ENCODE data around the gene TUBAL3.
"Not testable (repeated sequence)": the region's sequence is repeated elsewhere in the genome, so short reads cannot be mapped to it uniquely, and the experiment has no call there.

Gene TUBAL3

DNA sequence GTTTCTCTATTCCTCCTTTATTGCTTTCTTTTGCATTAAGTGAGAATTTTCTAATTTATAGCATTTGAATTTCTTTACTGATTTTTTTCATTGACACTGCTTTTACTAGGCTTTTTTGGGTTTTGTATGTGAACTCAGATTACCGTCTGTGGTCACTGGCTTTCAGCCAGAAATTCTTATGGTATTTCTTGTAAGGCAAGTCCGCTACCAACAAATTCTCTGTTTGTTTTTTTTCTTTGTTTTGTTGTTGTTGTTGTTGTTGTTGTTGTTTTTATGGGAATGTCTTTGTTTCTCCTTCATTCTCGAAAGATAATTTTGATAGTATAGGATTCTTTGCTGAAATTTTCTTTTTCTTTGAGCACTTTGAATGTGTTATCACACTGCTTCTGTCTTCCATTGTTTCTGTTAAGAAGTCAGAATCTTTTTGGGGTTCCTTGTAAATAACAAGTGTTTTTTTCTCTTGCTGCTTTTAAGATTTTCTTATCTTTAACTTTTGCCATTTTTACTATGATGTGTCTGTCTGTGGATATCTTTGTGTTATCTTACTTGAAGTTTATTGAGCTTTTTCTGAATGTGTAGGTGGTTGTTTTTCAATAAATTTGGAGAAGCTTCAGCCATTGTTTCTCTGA is 15.0 kb upstream of the TUBAL3 start:
- no peak for DNase-seq

- DNase-seq = no peak
Observed at GRCh38 chr10:5418584-5418983, 14.0 kb upstream of the TUBAL3 start.

- peak; percentile 9 to 49 for DNase-seq
Observed at GRCh38 chr10:5416981-5417380, 12.4 kb upstream of the TUBAL3 start.

DNA sequence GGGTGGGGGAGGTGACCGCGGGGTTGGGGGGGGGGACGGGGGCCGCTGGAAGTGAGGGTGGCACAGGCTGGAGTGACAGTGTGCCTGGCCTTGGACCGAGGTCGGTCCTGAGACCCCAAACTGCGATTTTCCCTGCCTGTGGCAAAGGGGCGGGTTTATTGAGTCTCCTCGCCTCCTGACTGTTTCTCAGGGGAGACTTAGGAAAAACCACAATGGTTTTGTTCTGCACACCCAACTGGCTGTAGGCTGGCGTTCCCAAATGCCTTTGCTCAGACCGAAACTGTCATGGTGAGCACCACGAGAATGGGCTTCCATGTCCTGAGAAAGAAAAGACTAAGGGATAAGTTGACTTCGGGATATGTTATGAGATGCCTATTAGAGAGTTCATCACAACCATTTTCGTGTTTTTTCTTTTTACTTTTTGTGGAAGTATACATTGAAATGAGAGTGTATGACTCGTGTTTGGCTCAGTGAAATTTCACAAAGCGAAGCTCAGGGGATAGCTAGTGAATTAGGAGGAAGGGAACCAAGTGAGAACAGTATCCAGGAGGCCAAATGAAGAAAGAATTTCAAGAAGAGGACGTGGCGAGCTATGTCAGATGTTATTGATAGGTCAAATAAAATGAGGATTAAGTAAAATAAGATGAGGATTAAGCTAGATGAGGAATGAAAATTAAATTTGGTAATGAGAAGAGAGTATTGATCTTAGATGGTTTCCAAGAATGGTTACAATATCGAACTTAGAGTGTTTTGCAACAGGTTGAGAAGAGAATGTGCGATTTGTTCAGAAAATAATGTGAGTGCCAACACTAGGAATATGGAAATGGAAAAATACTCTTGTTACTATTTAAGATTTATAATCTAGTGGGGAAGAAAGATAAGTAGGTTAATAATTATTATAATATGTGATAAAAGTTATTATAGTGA is 8.6 kb upstream of the TUBAL3 start:
- no peak for DNase-seq

DNA sequence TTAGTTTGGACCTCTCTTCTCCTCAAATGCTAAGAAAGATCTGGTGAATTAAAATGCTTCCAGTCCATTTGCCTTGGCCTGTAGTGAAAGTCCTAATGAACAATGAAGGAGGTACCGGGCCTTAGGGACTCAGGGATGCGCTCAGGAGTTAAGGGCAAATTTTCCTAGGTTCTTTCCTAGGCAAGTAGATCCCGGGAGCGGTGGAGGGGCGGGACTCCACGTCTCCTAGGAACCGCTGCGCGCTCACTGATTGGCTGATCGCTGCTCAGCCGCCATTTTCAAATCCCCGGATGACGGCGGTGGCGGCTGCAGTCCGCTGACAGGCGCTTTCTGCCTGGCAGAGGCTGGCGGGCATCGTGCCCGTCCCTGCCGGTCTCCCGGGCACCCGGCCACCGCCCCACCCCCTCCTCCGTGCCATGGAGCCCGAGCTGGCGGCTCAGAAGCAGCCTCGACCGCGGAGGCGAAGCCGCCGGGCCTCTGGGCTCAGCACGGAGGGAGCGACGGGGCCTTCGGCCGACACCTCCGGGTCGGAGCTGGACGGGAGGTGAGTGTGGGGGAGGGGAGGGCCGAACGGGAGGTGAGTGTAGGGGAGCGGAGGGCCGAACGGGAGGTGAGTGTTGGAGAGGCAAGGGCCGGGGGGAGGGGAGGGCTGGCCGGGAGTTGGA is 7.8 kb upstream of the TUBAL3 start, which contains the start of gene NET1:
NET1 (plus strand) TSS at position 281 of the 665 bp plus-strand sequence; CDS start at position 417, 136 bp downstream.
- DNase-seq = peak; percentile 46 to 73

GRCh38 chr10:5411941-5412276 is 7.3 kb upstream of the TUBAL3 start:
- no peak for DNase-seq

GRCh38 chr10:5410787-5411186 is 6.2 kb upstream of the TUBAL3 start:
- not testable (repeated sequence) for DNase-seq

- no peak for DNase-seq
Observed at GRCh38 chr10:5406918-5407317, 2.3 kb upstream of the TUBAL3 start.

DNA sequence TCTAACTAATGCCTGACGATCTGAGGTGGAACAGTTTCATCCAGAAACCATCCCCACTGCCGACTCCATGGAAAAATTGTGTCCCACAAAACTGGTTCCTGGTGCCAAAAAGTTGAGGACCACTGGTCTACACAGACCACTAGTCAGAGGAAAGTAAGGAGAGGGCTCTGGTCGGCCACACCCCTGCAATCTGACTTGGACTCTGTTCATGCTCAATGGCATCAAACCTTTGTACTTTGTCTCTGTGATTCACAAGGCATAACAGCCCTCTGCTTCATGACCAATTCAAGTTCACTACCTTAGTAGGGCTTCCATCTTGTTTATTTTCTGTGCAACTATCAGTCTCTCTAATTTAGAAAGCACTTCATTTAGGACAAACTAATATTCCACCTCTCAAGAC is 1.8 kb downstream of the TUBAL3 start:
- no peak for DNase-seq

- DNase-seq = no peak
Observed at GRCh38 chr10:5400468-5401240, 4.0 kb downstream of the TUBAL3 start.

GRCh38 chr10:5399332-5399731 is 5.3 kb downstream of the TUBAL3 start:
- no peak for DNase-seq

GRCh38 chr10:5396556-5397300 is 7.9 kb downstream of the TUBAL3 start:
- no peak for DNase-seq

- DNase-seq = no peak
Observed at GRCh38 chr10:5395168-5395567, 9.5 kb downstream of the TUBAL3 start.

DNA sequence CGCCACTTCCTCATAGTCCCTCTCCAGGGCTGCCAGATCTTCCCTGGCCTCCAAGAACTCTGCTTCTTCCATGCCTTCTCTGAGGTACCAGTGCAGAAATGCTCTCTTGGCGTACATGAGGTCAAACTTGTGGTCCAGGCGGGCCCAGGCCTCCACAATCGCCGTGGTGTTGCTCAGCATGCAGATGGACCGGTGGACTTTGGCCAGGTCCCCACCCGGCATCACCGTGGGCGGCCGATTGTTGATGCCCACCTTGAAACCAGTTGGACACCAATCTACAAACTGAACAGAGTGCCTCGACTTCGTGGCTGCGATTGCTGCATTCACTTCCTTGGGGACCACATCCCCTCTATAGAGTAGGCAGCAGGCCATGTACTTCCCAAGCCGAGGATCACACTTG is 11.1 kb downstream of the TUBAL3 start:
- DNase-seq = no peak

DNA sequence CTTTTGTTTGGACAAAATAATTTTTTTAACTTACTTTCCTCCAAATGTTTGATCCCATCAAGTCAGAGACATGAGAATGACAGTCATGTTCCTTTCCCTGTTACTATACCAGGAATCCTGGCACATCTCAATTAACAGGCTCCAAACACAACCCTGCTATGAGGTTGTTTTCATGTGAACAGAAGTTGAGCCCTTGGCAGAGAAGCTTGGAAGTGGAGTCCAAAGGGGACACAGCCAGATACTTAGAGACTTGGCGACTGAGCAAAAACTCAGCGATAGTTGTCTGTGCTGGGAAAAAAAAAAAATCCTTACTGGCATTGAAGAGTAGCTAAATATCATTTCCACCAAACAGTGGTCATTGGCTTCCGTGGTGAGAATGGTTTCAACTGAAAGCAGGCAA is 12.8 kb downstream of the TUBAL3 start:
- no peak for DNase-seq

- DNase-seq = no peak
Observed at GRCh38 chr10:5390607-5391205, 13.9 kb downstream of the TUBAL3 start.

DNA sequence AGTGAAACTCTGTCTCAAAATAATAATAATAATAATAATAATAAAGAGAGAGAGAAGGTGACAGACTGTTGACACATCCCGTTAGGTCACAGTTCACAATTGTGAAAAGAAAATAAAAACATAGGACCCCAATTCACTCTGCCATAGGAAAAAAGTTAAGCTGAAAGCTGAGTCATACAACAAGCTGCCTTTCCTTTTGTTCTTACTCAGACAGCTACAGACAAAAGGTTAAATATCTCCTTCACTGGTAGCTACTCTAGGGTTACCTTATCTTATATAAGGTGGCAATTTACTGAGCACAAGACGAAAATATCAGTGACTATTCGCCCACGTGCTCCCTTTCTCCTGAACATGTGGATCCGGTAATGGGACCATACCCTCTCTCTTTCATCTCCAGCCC is 17.5 kb downstream of the TUBAL3 start:
- DNase-seq = no peak

- no peak for DNase-seq
Observed at GRCh38 chr10:5385224-5385623, 19.4 kb downstream of the TUBAL3 start.

DNA sequence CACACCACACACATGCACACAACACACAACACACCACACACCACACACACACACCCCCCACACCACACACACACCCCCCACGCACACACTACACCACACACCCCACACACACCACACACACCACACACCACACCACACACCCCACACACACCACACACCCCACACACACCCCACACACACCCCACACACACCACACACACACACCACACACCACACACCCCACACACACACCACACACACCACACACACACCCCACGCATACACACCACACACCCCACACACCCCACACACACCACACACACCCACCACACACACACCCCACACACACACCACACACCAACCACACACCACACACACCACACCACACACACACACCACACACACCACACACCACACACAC is 23.4 kb downstream of the TUBAL3 start:
- DNase-seq = no peak

- not testable (repeated sequence) for DNase-seq
Observed at GRCh38 chr10:5380395-5380794, 24.2 kb downstream of the TUBAL3 start.

GRCh38 chr10:5379202-5379601 is 25.4 kb downstream of the TUBAL3 start:
- DNase-seq = not testable (repeated sequence)

DNA sequence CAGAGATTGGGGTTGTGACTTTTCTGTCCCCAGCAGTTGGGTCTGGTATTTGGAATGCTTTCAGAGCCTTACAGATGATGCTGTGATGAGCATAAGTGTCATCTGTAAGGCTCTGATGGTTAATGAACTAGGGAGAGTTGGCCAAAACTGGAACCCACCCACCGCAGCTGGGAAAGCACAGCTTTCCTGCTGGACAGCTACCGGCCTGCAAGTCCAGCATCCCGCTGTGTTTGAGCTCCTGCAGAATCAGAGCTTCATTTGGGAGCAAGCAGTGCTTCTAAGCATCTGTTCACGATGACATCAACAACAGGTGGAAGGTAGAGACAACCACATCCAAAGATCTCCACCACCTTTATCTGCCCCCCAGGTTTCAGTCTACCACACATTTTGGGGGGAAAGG is 28.2 kb downstream of the TUBAL3 start:
- DNase-seq = no peak

Measured in cerebellar nuclear complex (tissue), 1 donor.